GM18526 (cell line): Measurements from ENCODE around the gene SPARC.

Experiments used
- POLR2A ChIP-seq: IDR thresholded peaks from 3 replicates; pipeline ENCODE4 v1.6.1; 2011; ENCODE audit not compliant: insufficient read length; ENCODE audit errors: extremely low read depth

SPARC gene

DNA sequence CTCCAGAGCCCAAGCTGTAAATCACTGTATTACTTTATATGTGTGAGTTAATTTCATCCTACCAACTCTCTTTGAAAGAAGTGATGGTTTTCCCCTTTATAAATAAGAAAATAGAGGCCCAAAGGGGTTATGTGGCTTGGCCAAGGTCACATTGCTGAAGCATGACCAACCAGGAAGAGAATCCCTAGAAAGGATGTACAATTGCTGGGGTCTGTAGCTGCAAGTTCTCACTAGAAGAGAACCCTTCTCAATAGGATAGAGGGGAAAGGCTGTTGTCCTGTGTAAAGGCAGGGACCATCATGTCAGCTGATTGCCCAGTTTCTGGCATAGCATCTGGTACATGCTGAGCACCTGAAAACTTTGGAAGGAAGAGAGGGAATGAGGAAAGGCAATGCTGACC, 56.6 kb downstream of the SPARC start:
- TF ChIP-seq POLR2A = no peak

- no peak for TF ChIP-seq POLR2A
Observed at GRCh38 chr5:151628112-151628823, 58.4 kb downstream of the SPARC start.

- TF ChIP-seq POLR2A = no peak
Observed at GRCh38 chr5:151627650-151628049, 59.1 kb downstream of the SPARC start.

- no peak for TF ChIP-seq POLR2A
Observed at GRCh38 chr5:151625285-151625684, 61.4 kb downstream of the SPARC start.

DNA sequence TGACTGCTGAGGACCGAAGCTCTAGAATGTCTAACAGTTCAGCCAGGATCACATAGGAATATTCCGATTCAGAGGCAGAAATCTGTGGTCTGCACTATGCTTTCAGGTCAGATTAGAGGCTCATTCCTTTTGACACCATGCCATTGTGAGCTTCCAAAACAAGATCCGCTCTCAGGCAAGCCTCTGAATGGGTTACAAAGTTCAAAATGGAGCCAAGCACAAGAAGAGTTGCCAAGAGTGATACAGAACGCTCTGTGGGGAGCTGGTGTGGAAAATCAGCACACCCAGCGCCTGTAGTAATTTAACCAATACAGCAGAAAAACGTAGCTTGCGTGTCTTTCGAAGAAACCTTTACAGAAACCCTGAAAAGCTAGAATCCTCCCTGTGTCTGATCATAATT, 62.2 kb downstream of the SPARC start:
- no peak for TF ChIP-seq POLR2A

DNA sequence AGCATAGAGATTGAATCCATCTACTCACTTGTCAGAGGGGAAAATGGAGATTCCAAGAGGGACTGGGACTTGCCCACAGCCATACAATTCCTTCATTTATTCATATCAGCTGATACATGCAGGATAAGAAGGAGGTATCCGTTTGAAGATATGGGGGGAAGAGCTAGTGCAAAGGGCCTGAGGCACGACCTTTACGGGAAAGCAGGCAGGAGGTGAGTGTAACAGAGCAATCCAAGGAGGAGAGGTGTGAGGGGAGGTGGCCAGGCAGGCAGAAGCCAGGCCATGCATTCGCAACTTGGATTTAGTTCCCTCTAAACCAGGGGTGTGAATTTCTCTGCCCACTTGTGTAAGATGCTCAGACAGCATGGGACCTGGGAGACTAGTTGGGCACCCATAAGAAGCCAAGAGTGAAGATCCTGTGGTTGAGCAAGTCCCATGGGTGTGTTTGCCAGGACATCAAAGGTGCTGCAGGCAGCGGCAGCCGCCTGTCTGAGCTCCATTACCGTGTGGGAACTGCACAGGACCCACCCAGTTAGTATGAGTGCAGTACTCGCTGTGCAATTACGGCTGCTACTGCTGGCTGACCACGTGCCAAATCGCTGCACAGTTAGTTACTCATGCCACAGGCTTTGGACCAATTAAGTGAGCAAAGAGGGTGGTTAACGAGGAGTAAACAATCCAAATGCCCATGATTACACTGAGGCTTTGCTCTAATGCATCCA, 64.2 kb downstream of the SPARC start:
- no peak for TF ChIP-seq POLR2A

DNA sequence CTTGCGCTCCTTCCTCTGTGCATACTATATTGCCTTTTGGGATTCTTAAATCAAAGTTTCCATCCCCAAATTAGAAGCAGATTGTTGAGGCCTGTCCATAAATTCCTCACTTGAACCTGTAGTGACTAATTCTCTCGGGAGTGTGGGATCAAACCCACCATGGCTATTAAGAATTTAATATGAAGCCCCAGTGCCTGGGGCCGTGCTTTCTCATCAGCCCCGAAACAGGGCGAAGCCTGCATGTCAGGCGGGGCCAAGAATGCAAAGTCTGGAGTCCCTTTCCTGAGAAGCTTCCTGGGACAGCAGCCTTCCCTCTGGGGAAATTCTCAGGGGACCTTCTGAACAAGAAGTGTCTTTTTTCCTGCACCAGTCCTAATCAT, 66.3 kb downstream of the SPARC start:
- no peak for TF ChIP-seq POLR2A

GRCh38 chr5:151619812-151620460, 66.8 kb downstream of the SPARC start:
- TF ChIP-seq POLR2A = no peak

DNA sequence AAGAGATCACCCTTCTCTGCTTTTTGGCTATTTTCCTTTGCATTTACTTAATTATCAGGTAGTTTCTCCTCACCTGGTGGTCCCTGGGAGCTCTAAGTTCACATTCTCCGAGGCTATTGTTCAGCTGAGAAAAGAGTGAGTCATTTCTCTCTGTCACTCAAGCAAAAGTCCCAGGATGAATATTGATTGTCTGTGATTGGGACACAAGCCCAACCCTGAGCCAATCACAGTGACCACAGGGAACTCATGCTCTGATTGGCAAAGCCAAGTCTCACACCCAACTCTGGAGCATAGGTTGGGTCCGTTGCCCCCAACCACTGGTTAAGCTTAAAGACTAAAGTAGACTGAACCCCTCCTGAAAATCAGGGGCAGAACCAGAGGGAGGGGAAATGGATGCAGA, 67.8 kb downstream of the SPARC start:
- no peak for TF ChIP-seq POLR2A

DNA sequence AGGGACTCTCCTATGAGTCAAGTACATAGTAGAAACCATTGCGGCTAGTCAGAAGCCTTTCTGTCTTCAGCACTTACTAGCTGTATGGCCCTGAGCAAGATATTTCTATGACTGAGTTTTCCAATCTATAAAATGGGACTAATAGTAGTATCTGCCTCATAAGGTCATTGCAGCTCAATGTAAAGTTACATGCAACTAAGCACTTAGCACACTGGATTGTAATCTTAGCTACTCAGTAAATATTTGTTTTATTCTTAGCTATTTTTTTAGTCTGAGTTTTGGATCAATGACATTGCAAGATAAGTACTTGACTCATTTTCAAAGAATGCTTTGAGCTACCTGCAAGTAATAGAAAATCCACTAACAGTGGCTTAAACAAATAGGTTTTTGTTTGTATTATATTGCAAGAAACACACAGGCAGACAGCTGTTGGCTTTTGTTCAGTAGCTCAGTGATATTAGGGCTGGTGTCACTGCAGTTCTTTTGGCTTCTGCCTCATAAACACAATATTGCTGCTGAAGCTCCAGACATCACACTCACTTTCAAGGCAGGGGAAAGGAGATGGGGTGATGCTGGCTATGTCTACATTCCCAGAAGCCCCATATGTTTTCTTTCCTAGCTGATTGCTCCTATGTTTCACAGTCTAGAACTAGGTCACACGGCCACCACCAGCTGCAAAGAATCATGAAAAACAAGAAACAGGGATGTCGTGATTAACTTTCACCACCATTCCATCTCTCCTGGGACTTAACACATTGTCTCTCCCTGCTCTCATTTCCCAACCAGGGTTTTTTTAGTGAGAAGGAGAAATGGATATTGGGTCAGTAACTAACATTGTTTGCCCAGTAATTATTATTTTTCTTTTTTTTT, 68.6 kb downstream of the SPARC start:
- TF ChIP-seq POLR2A = no peak

DNA sequence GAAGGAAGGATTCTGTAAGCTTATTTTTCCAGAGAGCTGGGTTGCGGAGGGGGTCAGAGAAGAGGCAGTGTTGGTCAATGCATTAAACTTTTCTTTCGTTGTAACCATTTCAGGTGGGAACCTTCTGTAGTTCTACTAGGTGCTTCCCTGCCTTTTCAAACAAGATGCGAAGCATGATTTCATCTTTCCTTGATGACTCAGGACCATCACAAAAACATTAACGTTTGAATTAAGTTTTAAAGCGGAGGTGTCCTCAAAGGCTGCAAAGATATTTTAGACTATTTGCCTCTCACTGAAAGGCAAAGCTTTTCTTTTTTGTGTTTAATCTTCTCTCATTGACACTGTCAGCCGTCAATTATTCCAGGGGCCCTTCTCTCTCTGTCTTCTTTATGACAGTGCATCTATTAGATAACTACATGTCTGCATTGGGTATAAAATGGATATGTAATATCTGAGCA, 69.3 kb downstream of the SPARC start:
- no peak for TF ChIP-seq POLR2A

GRCh38 chr5:151615431-151615830, 71.3 kb downstream of the SPARC start:
- no peak for TF ChIP-seq POLR2A

GRCh38 chr5:151614565-151614964, 72.2 kb downstream of the SPARC start:
- TF ChIP-seq POLR2A = no peak

- no peak for TF ChIP-seq POLR2A
Observed at GRCh38 chr5:151612689-151613427, 73.9 kb downstream of the SPARC start.
